ENCODE data around the gene GPR137B.
A peak's percentile ranks its signal among the peaks of the same experiment; 100 is the strongest.
"Not testable (repeated sequence)": the region's sequence is repeated elsewhere in the genome, so short reads cannot be mapped to it uniquely, and the experiment has no call there.

- TF ChIP-seq, protein P1, sequence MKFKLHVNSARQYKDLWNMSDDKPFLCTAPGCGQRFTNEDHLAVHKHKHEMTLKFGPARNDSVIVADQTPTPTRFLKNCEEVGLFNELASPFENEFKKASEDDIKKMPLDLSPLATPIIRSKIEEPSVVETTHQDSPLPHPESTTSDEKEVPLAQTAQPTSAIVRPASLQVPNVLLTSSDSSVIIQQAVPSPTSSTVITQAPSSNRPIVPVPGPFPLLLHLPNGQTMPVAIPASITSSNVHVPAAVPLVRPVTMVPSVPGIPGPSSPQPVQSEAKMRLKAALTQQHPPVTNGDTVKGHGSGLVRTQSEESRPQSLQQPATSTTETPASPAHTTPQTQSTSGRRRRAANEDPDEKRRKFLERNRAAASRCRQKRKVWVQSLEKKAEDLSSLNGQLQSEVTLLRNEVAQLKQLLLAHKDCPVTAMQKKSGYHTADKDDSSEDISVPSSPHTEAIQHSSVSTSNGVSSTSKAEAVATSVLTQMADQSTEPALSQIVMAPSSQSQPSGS (IDR thresholded peaks at IDR 0.05; ENCODE audit: low read length), result not testable (repeated sequence)
- TF ChIP-seq SP2 (IDR thresholded peaks at IDR 0.05; ENCODE audit: low read length); YY1 (IDR thresholded peaks at IDR 0.05; ENCODE audit: low read depth, low read length); CTCF (IDR thresholded peaks at IDR 0.05; ENCODE audit: control extremely low read depth in 1 of 3, insufficient read depth in 1 of 3, low read depth in 1 of 3, low read length in 3 of 3); NRF1 (IDR thresholded peaks at IDR 0.05; ENCODE audit: low read depth, low read length); HDAC2 (IDR thresholded peaks at IDR 0.05; ENCODE audit: borderline replicate concordance in 1 of 2, low read depth in 2 of 2, low read length in 2 of 2); POLR2AphosphoS5 (IDR thresholded peaks at IDR 0.05; ENCODE audit: low read depth, low read length); CHD2 (IDR thresholded peaks at IDR 0.05; ENCODE audit: low read length); EZH2 (IDR thresholded peaks at IDR 0.05; ENCODE audit: low read depth, low read length, severe bottlenecking): not testable (repeated sequence)
- TF ChIP-seq JUN (IDR thresholded peaks at IDR 0.05; ENCODE audit: low read depth, low read length), result 0 out of 2 replicates have a peak, but pooled peaks have one; percentile 33
- TF ChIP-seq, protein P2, sequence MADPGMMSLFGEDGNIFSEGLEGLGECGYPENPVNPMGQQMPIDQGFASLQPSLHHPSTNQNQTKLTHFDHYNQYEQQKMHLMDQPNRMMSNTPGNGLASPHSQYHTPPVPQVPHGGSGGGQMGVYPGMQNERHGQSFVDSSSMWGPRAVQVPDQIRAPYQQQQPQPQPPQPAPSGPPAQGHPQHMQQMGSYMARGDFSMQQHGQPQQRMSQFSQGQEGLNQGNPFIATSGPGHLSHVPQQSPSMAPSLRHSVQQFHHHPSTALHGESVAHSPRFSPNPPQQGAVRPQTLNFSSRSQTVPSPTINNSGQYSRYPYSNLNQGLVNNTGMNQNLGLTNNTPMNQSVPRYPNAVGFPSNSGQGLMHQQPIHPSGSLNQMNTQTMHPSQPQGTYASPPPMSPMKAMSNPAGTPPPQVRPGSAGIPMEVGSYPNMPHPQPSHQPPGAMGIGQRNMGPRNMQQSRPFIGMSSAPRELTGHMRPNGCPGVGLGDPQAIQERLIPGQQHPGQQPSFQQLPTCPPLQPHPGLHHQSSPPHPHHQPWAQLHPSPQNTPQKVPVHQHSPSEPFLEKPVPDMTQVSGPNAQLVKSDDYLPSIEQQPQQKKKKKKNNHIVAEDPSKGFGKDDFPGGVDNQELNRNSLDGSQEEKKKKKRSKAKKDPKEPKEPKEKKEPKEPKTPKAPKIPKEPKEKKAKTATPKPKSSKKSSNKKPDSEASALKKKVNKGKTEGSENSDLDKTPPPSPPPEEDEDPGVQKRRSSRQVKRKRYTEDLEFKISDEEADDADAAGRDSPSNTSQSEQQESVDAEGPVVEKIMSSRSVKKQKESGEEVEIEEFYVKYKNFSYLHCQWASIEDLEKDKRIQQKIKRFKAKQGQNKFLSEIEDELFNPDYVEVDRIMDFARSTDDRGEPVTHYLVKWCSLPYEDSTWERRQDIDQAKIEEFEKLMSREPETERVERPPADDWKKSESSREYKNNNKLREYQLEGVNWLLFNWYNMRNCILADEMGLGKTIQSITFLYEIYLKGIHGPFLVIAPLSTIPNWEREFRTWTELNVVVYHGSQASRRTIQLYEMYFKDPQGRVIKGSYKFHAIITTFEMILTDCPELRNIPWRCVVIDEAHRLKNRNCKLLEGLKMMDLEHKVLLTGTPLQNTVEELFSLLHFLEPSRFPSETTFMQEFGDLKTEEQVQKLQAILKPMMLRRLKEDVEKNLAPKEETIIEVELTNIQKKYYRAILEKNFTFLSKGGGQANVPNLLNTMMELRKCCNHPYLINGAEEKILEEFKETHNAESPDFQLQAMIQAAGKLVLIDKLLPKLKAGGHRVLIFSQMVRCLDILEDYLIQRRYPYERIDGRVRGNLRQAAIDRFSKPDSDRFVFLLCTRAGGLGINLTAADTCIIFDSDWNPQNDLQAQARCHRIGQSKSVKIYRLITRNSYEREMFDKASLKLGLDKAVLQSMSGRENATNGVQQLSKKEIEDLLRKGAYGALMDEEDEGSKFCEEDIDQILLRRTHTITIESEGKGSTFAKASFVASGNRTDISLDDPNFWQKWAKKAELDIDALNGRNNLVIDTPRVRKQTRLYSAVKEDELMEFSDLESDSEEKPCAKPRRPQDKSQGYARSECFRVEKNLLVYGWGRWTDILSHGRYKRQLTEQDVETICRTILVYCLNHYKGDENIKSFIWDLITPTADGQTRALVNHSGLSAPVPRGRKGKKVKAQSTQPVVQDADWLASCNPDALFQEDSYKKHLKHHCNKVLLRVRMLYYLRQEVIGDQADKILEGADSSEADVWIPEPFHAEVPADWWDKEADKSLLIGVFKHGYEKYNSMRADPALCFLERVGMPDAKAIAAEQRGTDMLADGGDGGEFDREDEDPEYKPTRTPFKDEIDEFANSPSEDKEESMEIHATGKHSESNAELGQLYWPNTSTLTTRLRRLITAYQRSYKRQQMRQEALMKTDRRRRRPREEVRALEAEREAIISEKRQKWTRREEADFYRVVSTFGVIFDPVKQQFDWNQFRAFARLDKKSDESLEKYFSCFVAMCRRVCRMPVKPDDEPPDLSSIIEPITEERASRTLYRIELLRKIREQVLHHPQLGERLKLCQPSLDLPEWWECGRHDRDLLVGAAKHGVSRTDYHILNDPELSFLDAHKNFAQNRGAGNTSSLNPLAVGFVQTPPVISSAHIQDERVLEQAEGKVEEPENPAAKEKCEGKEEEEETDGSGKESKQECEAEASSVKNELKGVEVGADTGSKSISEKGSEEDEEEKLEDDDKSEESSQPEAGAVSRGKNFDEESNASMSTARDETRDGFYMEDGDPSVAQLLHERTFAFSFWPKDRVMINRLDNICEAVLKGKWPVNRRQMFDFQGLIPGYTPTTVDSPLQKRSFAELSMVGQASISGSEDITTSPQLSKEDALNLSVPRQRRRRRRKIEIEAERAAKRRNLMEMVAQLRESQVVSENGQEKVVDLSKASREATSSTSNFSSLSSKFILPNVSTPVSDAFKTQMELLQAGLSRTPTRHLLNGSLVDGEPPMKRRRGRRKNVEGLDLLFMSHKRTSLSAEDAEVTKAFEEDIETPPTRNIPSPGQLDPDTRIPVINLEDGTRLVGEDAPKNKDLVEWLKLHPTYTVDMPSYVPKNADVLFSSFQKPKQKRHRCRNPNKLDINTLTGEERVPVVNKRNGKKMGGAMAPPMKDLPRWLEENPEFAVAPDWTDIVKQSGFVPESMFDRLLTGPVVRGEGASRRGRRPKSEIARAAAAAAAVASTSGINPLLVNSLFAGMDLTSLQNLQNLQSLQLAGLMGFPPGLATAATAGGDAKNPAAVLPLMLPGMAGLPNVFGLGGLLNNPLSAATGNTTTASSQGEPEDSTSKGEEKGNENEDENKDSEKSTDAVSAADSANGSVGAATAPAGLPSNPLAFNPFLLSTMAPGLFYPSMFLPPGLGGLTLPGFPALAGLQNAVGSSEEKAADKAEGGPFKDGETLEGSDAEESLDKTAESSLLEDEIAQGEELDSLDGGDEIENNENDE (IDR thresholded peaks at IDR 0.05; ENCODE audit: insufficient replicate concordance, low read length), result not testable (repeated sequence)
Measured at GRCh38 chr1:236096660-236097482, 45.5 kb upstream of the GPR137B start.
